GM18507 (cell line): ENCODE measurements around the gene SQSTM1.

ENCODE experiments used
- DNase-seq: peaks from one replicate; pipeline ENCODE4 v3.0.0; 2011; ENCODE audit warnings: low read depth; ENCODE audit not compliant: insufficient read length; ENCODE audit errors: extremely low spot score
- FAIRE-seq: peaks from 2 replicates; lab custom pipeline; 2011; peaks lifted over from hg19 to GRCh38; lab: Jason Lieb, UNC

SQSTM1 gene

GRCh38 chr5:179803651-179804554, 16.8 kb upstream of the SQSTM1 start:
- no peak for DNase-seq
- FAIRE-seq: no peak

GRCh38 chr5:179804555-179804947, 16.2 kb upstream of the SQSTM1 start:
- FAIRE-seq: no peak

GRCh38 chr5:179805070-179805528, 15.6 kb upstream of the SQSTM1 start:
- DNase-seq (no peak), FAIRE-seq (no peak)

More at GRCh38 chr5:179804555-179804947, 16.2 kb upstream of the SQSTM1 start:
- no peak for DNase-seq

- DNase-seq (peak; percentile 57), FAIRE-seq (peak; percentile 56)
Measured at GRCh38 chr5:179805529-179806249, 15.0 kb upstream of the SQSTM1 start.

GRCh38 chr5:179806250-179807048, 14.3 kb upstream of the SQSTM1 start, which contains the start of gene MGAT4B:
MGAT4B (minus strand) TSS chr5:179806866; CDS start chr5:179806583, 283 bp downstream.
- DNase-seq (peak; percentile 71), FAIRE-seq (peak; percentile 51)

GRCh38 chr5:179812135-179812825, 8.4 kb upstream of the SQSTM1 start:
- no peak for FAIRE-seq
- DNase-seq: no peak

- FAIRE-seq: no peak
- DNase-seq: no peak
Measured at GRCh38 chr5:179812997-179813607, 7.6 kb upstream of the SQSTM1 start.

GRCh38 chr5:179814090-179814489, 6.6 kb upstream of the SQSTM1 start:
- no peak for DNase-seq
- no peak for FAIRE-seq

- FAIRE-seq (no peak), DNase-seq (no peak)
Measured at GRCh38 chr5:179815491-179816249, 5.0 kb upstream of the SQSTM1 start.

GRCh38 chr5:179816401-179816795, 4.3 kb upstream of the SQSTM1 start:
- FAIRE-seq (no peak), DNase-seq (no peak)

- DNase-seq (no peak), FAIRE-seq (no peak)
Measured at GRCh38 chr5:179816796-179817469, 3.8 kb upstream of the SQSTM1 start.

GRCh38 chr5:179817470-179817840, 3.2 kb upstream of the SQSTM1 start:
- no peak for DNase-seq
- no peak for FAIRE-seq

GRCh38 chr5:179817890-179818745, 2.6 kb upstream of the SQSTM1 start:
- FAIRE-seq: no peak

GRCh38 chr5:179818746-179819295, 1.9 kb upstream of the SQSTM1 start:
- FAIRE-seq: peak; percentile 98
- peak; percentile 81 for DNase-seq

More at GRCh38 chr5:179817890-179818745, 2.6 kb upstream of the SQSTM1 start:
- DNase-seq: no peak

GRCh38 chr5:179819296-179820126, 1.2 kb upstream of the SQSTM1 start:
- DNase-seq: no peak

GRCh38 chr5:179820127-179820482, 600 bp upstream of the SQSTM1 start:
- DNase-seq (no peak), FAIRE-seq (no peak)

More at GRCh38 chr5:179819296-179820126, 1.2 kb upstream of the SQSTM1 start:
- peak; percentile 82 for FAIRE-seq
